Panc1 (cell line): ENCODE data around the gene SIGLEC8. TPM values are rescaled to one million over a fixed set of nuclear protein-coding genes. Genes with fewer than 3 reads are reported as not detected.
"Not testable (repeated sequence)": the region's sequence is repeated elsewhere in the genome, so short reads cannot be mapped to it uniquely, and the experiment has no call there.

Experiments
- ATAC-seq: fragments of 200-7000 bp; cut with Tn5 transposase; 2 replicates; pipeline ENCODE4 v1.9.1; 2020; ENCODE audit warnings: mild to moderate bottlenecking, moderate library complexity
- BruUV-seq: library from RNA; stranded (reverse); fragments of 400-500 nt; replicated peaks from 2 replicates; lab custom pipeline; 2021; lab: Mats Ljungman, UMichigan
- CTCF ChIA-PET: fragments of 300-600 bp; sonication (Branson Sonifier 250); formaldehyde crosslinking; loops from one replicate; lab custom pipeline; 2022; ENCODE audit warnings: antibody characterized with exemption; lab: Charles Lee
- POLR2A ChIA-PET: fragments of 300-600 bp; sonication (Branson Sonifier 250); formaldehyde crosslinking; loops from one replicate; lab custom pipeline; 2022; ENCODE audit warnings: antibody characterized with exemption; lab: Charles Lee
- DNase-seq: peaks from one replicate; pipeline ENCODE4 v3.0.0-alpha.2; 2010; ENCODE audit warnings: low read depth, low spot score
- H3K27ac ChIP-seq: 2 replicates; pipeline ENCODE4 v1.5.1; 2011; ENCODE audit warnings: mild to moderate bottlenecking, low read length, inconsistent platforms
- H3K27me3 ChIP-seq: fragments of 200-500 bp; sonication (Bioruptor generic); 2 replicates; pipeline ENCODE4 v1.6.0; 2014; ENCODE audit warnings: low read length, inconsistent platforms; ENCODE audit not compliant: control insufficient read depth, insufficient read depth
- H3K36me3 ChIP-seq: fragments of 200-500 bp; sonication (Bioruptor generic); 2 replicates; pipeline ENCODE4 v1.5.1; 2014; ENCODE audit warnings: inconsistent platforms, mild to moderate bottlenecking, low read length, moderate library complexity; ENCODE audit not compliant: control insufficient read depth, insufficient read depth
- H3K4me1 ChIP-seq: 2 replicates; pipeline ENCODE4 v1.5.1; 2011; ENCODE audit warnings: inconsistent platforms, mild to moderate bottlenecking, low read length, moderate library complexity; ENCODE audit not compliant: control insufficient read depth, insufficient read depth
- H3K4me3 ChIP-seq, 2 experiments: 2 replicates each; pipeline ENCODE4 v1.5.1; 2011 to 2012; ENCODE audit warnings: low read depth in 2 of 2, low read length in 2 of 2, mild to moderate bottlenecking in 2 of 2, inconsistent platforms in 1 of 2, moderate library complexity in 1 of 2
- H3K9me3 ChIP-seq: fragments of 200-500 bp; sonication (Bioruptor generic); 2 replicates; pipeline ENCODE4 v1.5.1; 2014; ENCODE audit warnings: low read depth, mild to moderate bottlenecking, inconsistent platforms, low read length, moderate library complexity; ENCODE audit not compliant: control insufficient read depth, insufficient read depth
- POLR2AphosphoS5 ChIP-seq: IDR thresholded peaks from 2 replicates; pipeline ENCODE4 v1.6.1; 2012; ENCODE audit warnings: mild to moderate bottlenecking, low read depth, low read length, moderate library complexity
- SIN3A ChIP-seq: IDR thresholded peaks from 2 replicates; pipeline ENCODE4 v1.6.1; 2012; ENCODE audit warnings: low read depth, mild to moderate bottlenecking, low read length, moderate library complexity, borderline replicate concordance; ENCODE audit not compliant: insufficient read depth
- TCF7L2 ChIP-seq: IDR thresholded peaks from 2 replicates; pipeline ENCODE4 v1.6.1; 2011; ENCODE audit warnings: mild to moderate bottlenecking, low read depth, low read length, inconsistent platforms
- in situ Hi-C: cut with HindIII; loops from 2 replicates; pipeline ENCODE4 v1.10.0; 2016; ENCODE audit warnings: low sequenced_read_pairs, low pct_unique_long_range_greater_than_20kb
- intact Hi-C: fragments of 100-400 bp; cut with micrococcal nuclease; formaldehyde crosslinking; loops from one replicate; pipeline ENCODE4 v1.10.0; 2022; ENCODE audit not compliant: unreplicated experiment
- total RNA-seq: library from RNA; stranded (reverse); gene quantifications from one replicate; pipeline ENCODE4 v1.2.1, GENCODE V29; 2021; ENCODE audit not compliant: unreplicated experiment
- TF ChIP-seq, protein P1 (sequence below): fragments of 450-650 bp; IDR thresholded peaks from 2 replicates; pipeline ENCODE4 v1.5.1; 2017; ENCODE audit warnings: mild to moderate bottlenecking
- TF ChIP-seq, protein P2 (sequence below), 2 experiments: IDR thresholded peaks; 2 replicates each; pipeline ENCODE4 v1.6.1; 2011 to 2012; ENCODE audit warnings: low read depth in 2 of 2, control low read depth in 1 of 2, low read length in 1 of 2, mild to moderate bottlenecking in 1 of 2, moderate library complexity in 1 of 2; ENCODE audit not compliant: insufficient read depth in 1 of 2

SIGLEC8 gene
- total RNA-seq, 1 experiment from 2014 or later: not detected

DNA sequence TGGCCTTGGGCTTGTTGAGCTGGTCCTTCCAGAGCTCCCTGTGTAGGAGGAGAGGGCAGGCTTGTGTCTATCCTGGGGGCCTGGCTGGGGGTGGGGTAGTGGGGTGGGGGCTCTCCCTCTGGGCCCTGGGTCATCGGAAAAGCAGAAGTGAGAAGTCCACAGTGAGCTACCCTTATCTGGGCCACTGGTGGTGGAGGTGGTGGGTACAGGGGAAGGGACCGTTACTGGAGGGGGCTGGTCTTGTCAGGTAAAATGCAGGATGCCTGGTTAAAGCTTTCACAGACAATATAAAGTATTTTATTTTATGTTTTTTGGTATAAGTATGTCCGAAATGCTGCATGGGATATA, 40.5 kb downstream of the SIGLEC8 start:
- no peak overlapping the region for H3K4me3 ChIP-seq
- in situ Hi-C loops: no loop called here
- TF ChIP-seq, protein P1, sequence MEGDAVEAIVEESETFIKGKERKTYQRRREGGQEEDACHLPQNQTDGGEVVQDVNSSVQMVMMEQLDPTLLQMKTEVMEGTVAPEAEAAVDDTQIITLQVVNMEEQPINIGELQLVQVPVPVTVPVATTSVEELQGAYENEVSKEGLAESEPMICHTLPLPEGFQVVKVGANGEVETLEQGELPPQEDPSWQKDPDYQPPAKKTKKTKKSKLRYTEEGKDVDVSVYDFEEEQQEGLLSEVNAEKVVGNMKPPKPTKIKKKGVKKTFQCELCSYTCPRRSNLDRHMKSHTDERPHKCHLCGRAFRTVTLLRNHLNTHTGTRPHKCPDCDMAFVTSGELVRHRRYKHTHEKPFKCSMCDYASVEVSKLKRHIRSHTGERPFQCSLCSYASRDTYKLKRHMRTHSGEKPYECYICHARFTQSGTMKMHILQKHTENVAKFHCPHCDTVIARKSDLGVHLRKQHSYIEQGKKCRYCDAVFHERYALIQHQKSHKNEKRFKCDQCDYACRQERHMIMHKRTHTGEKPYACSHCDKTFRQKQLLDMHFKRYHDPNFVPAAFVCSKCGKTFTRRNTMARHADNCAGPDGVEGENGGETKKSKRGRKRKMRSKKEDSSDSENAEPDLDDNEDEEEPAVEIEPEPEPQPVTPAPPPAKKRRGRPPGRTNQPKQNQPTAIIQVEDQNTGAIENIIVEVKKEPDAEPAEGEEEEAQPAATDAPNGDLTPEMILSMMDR: no peak
- no peak for TF ChIP-seq POLR2AphosphoS5
- no peak overlapping the region for H3K27ac ChIP-seq
- ATAC-seq (no peak), DNase-seq (no peak)
- BruUV-seq: no TSS peak
- no peaks in the 10 kb centered on the region for H3K4me1 ChIP-seq
- POLR2A ChIA-PET: no interaction called here
- H3K9me3 ChIP-seq: no peaks in the 10 kb centered on the region
- no peaks in the 10 kb centered on the region for H3K36me3 ChIP-seq
- CTCF ChIA-PET: no interaction called here
- H3K27me3 ChIP-seq: no peaks in the 10 kb centered on the region
- intact Hi-C loops: no loop called here

DNA sequence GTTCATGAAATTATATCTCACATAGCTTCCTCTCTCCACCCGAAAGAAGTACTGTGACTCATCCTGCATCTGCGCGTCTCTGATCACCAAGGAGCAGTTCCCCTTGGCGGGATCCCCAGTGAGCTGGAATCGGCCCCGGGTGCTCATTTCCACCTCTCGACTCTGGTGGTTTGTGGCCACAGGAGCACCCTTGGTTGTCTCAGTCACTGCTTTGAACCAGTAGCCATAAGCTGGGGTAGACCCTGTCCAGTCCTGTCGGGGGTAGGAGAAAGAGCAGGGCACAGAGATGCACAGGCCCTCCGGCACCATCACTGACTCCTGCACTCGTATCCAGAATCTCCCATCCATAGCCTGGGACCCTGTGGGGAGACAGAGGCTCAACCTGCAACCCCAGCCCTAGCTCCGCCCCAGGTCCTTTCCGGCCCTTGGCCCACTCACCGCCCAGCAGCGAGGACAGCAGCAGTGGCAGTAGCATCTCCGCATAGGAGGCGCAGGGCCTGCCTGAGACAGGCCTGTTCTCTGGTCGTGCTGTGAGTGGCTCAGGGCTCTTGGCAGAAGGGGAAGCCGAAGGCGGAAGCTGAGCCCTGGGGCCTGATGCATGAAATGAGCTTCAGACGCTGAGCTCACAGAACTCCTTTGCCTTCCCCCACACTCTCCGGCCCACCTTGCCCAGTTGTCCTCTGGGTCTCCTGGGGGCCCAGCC, 41.0 kb downstream of the SIGLEC8 start, which contains the start of gene SIGLEC10:
Gene SIGLEC10 (minus strand): TSS at position 536 of the 703 bp plus-strand sequence. CDS start 61 bp downstream, at position 475.
- Histone ChIP-seq H3K36me3 (no peaks in the 10 kb centered on the region), H3K4me3 (no peak within 1 kb of the TSS), H3K27me3 (no peaks in the 10 kb centered on the region), H3K4me1 (no peaks in the 10 kb centered on the region), H3K9me3 (no peaks in the 10 kb centered on the region), H3K27ac (no peak within 1 kb of the TSS)
- intact Hi-C loops: no loop called here
- CTCF ChIA-PET: no interaction called here
- ATAC-seq: no peak
- POLR2A ChIA-PET: interaction anchor here (0.7 kb wide), 1 partner anchor 25 kb away, joined by 4 read pairs; no protein-coding TSS in a partner anchor
- TF ChIP-seq TCF7L2: no peak
- DNase-seq: no peak
- BruUV-seq: no TSS peak
- in situ Hi-C loops: no loop called here

DNA sequence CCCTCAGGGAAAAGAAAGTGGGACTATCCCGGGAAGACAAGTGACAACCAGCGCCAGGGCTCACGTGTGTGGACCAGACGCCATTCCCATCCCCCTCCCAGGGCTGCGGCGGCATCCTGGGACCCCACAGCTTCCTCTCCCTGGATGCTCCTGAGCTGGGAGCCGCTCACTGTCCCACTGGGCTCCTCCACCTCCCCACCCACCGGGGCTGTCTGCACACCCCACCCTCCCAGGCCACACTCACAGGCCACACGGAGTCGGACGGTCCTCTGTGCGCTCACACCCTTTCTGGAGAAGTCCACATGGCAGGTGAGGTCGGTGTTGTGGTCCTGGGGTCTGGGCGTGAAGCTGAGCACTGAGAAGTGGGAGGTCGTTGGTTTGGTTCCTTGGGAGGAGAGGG, 41.8 kb downstream of the SIGLEC8 start:
- H3K27me3 ChIP-seq, H3K9me3 ChIP-seq, BruUV-seq, H3K36me3 ChIP-seq, CTCF ChIA-PET, in situ Hi-C loops, H3K4me3 ChIP-seq, POLR2A ChIA-PET, intact Hi-C loops, H3K4me1 ChIP-seq, ATAC-seq, DNase-seq, H3K27ac ChIP-seq: not testable (repeated sequence)

DNA sequence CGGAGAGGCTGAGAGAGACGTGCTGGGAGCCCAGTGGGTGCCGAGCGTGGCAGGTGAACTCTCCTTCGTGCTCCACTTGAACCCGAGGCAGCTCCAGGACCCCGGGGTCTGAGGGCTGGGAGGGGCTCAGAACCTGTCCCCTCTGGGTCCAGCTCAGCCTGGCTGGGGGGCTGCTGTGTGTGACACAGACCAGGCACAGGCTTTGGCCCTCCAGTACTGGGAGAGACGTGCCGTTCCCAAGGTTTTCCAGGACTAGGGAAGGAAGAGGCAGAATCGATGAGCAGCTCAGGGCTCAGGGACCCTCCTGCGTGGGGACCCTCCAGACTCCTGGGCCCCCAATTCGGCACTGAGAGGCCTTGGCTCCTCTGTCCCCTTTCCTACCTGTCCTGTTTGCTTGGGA, 43.1 kb downstream of the SIGLEC8 start:
- ATAC-seq (no peak), DNase-seq (no peak)
- CTCF ChIA-PET: interaction anchor here (0.6 kb wide), 1 partner anchor 874 kb away, joined by 10 read pairs; no protein-coding TSS in a partner anchor
- Histone ChIP-seq H3K9me3 (no peaks in the 10 kb centered on the region), H3K4me1 (no peaks in the 10 kb centered on the region), H3K4me3 (no peak overlapping the region), H3K27me3 (no peaks in the 10 kb centered on the region), H3K36me3 (no peaks in the 10 kb centered on the region), H3K27ac (no peak overlapping the region)
- TF ChIP-seq, protein P2, sequence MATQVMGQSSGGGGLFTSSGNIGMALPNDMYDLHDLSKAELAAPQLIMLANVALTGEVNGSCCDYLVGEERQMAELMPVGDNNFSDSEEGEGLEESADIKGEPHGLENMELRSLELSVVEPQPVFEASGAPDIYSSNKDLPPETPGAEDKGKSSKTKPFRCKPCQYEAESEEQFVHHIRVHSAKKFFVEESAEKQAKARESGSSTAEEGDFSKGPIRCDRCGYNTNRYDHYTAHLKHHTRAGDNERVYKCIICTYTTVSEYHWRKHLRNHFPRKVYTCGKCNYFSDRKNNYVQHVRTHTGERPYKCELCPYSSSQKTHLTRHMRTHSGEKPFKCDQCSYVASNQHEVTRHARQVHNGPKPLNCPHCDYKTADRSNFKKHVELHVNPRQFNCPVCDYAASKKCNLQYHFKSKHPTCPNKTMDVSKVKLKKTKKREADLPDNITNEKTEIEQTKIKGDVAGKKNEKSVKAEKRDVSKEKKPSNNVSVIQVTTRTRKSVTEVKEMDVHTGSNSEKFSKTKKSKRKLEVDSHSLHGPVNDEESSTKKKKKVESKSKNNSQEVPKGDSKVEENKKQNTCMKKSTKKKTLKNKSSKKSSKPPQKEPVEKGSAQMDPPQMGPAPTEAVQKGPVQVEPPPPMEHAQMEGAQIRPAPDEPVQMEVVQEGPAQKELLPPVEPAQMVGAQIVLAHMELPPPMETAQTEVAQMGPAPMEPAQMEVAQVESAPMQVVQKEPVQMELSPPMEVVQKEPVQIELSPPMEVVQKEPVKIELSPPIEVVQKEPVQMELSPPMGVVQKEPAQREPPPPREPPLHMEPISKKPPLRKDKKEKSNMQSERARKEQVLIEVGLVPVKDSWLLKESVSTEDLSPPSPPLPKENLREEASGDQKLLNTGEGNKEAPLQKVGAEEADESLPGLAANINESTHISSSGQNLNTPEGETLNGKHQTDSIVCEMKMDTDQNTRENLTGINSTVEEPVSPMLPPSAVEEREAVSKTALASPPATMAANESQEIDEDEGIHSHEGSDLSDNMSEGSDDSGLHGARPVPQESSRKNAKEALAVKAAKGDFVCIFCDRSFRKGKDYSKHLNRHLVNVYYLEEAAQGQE (IDR thresholded peaks at IDR 0.05; ENCODE audit: insufficient read depth in 1 of 2, low read depth in 2 of 2, low read length in 1 of 2): no peak
- TF ChIP-seq TCF7L2: no peak
- TF ChIP-seq, protein P1: no peak
- TF ChIP-seq SIN3A: no peak
- no peak for TF ChIP-seq POLR2AphosphoS5
- intact Hi-C loops (no loop called here), in situ Hi-C loops (no loop called here)
- BruUV-seq: no TSS peak
- POLR2A ChIA-PET: no interaction called here
